C4-2B (cell line): ENCODE data around the gene OSTN.

Experiments
- CTCF ChIP-seq: fragments of 450-650 bp; conservative IDR thresholded peaks from 2 replicates; pipeline ENCODE4 v1.5.1; 2017; ENCODE audit warnings: mild to moderate bottlenecking
- ZFX ChIP-seq: fragments of 450-650 bp; IDR thresholded peaks from 2 replicates; pipeline ENCODE4 v1.6.1; 2017

GRCh38 chr3:191170097-191170496 is 28.9 kb upstream of the OSTN start:
- no peak for TF ChIP-seq CTCF
- no peak for TF ChIP-seq ZFX
